Suppressor macrophage treated with lipopolysaccharide for 4 hours (primary cell): Measurements from ENCODE around the gene ESPN.
"Not testable (repeated sequence)": the region's sequence is repeated elsewhere in the genome, so short reads cannot be mapped to it uniquely, and the experiment has no call there.

ENCODE experiments used
- DNase-seq: peaks from one replicate; pipeline ENCODE4 v3.0.0-alpha.2; 2020

Gene ESPN

GRCh38 chr1:6448749-6449631, 24.4 kb downstream of the ESPN start:
- no peak for DNase-seq

DNA sequence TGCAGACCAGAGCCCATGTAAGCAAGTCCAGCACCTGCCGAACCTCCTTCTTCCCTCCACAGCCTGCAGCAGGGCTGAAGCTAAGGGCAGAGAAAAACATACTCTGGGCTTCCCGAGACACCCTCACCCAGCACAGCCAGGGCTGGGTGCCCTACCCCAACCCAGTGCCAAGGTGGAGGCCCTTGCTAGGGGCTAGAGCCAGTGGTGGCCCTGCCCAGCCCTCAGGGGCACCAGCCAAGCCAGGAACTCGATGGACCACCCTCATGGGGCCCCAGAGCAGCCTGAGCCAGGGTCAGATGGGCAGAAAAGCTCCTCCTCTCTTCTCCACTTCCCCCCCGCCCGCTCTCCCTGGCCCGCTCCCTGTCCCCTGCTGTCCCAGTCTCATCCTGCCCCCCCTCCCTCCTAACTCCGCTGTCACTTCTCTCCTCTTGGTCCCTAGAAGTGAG, 25.5 kb downstream of the ESPN start:
- no peak for DNase-seq

- DNase-seq = not testable (repeated sequence)
Measured at GRCh38 chr1:6450486-6450885, 25.9 kb downstream of the ESPN start.

DNA sequence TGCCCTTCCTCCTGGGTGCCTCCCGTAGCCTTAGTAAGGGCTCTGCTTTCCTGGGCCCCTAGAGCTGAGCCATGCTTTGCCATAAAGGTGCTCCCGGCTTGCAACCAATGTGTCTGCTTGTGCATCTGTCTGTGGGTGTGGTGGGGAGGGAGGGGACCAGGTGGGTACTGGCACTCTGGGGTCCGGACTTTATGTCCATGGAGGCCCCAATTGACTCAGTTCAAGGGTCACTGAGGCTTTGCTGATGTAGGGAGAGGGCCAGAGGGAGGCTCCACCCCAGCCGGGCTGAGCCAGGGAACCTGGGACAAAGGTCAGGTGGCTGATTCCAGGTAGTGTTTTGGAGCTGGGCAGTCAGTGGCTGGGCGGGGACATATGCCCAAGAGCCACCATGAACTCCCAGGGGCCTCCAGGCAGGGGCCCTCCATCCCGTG, 26.4 kb downstream of the ESPN start:
- no peak for DNase-seq

- not testable (repeated sequence) for DNase-seq
Measured at GRCh38 chr1:6453895-6454855, 29.6 kb downstream of the ESPN start.

- no peak for DNase-seq
Measured at GRCh38 chr1:6454856-6455751, 30.5 kb downstream of the ESPN start.

GRCh38 chr1:6455752-6456520, 31.4 kb downstream of the ESPN start:
- not testable (repeated sequence) for DNase-seq

GRCh38 chr1:6456800-6457466, 32.4 kb downstream of the ESPN start:
- no peak for DNase-seq

DNA sequence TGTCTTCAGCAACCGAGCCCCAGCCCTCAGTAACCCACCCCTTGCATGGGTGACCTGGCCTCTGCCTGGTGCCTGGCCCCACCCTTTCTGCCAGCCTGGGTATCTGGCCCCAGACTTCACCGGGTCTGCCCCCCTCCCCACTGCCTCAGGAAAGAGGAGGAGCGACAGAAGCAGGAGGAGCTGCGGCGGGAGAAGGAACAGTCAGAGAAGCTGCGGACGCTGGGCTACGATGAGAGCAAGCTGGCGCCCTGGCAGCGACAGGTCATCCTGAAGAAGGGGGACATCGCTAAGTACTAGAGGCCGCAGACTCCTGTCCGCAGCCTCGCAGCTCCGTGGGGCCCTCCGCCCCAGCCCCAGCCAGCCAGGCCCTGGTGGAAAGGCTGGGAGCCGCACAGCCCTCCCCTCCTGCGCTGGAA, 35.3 kb downstream of the ESPN start:
- no peak for DNase-seq

- DNase-seq = peak; percentile 46
Measured at GRCh38 chr1:6460301-6461050, 35.9 kb downstream of the ESPN start.

DNA sequence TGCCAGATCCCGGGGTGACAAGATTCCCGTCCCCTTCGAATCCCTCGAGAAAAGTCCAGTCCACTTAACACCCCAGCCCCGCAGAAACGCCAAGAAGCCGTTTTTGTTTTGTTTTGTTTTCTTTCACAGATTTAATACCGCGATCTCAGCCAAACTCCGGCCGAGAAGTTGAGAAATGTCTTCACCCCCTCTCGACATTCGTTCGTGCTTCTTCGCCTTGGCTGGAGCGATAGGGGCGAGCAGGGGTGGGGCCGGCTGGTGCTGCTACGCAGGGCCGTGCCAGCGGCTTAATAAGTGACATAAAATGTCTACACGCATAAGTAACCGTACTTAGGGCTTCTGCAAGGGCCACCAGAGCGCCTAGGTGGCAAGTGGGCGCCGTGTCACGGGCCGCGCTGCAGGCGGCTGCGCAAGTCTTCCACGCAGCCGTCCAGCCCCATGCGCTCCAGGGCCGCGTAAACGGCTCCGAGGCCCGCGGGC, 36.5 kb downstream of the ESPN start:
- no peak for DNase-seq

DNA sequence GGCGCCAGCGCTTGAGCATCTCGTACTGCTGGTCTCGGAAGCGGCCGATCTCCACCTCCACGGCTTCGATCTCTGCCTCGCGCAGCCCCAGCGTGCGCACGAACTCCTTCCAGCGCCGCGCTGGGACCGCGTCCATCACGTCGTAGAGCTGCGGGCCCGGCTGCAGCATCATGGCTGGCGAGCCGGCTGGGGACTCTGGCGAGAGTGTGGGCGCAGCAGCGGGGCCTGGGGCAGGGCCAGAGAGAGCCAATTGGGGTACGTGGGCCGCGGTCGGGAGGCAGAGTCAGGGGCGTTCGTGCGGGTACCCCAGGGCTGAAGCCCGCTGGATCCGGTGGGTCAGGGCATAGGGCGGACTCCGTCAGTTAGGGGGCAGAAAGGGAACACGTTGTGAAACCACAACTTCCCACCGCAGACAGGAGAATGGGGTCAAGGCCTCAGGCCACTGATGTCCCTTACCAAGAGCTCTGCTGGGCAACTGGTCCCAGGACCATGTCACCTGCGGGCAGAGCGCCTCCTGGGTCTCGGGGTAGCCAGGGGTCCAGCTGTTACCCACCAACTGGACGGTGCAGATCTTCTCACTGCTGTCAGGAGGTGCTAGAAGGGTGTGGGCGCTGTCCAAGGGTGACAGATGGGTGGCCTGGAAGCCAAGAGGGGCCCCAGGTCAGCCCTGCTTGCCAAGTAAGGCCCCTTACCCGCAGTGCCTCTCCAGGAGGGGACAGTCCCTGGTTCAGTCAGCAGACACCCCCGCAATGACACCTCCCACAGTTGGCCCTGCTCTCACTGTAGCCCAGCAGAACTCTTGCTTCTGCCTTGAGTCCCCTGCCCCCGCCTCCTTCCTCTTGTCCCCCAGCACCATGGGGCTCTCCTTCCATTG, 37.2 kb downstream of the ESPN start:
- DNase-seq = no peak

DNA sequence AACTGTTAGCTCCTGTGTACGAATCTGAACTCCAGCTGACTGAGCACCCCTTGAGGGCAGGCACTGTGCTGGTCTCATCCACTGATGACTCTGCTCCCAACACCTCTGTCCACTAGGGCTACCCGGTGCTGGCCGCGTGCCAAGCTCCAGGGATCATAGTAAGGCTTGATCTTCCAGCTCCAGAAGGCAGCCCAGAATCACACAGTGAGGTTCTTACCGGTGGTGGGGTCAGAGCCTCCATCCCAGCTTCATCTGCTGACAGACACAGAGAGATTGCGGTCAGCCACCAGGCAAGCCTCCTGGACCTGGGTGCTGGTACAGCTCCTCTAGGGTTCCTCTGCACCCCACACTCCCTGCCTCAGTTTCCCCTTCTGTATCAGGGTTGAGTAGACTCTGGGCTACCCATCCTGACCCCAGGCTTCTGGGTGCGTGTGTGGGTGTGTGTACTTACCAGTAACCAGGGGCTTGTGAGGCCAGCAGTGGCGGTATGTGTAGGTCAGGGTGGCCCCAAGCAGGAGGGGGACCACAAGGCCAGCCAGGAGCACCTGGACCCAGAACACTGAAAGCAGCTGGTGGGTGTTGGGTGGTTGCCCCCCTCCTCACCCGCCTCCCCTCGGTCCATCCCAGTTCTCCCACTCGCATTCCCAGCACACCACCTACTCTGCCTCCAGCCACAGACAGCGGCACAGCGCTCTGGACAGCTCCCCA, 38.0 kb downstream of the ESPN start:
- no peak for DNase-seq

DNA sequence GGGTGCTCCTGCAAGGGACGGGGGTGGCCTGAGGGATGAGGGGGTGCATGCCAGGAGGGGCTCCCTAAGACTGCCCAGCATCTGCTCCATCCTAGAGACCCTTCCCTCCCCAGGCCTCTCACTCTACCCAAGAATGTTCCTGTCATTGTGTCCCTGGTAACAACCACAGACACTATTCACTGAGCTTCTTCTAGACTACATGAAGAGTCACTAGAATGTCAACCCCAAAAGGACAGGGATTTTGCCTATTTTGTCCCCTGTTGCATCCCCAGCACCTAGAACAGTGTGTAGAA, 38.5 kb downstream of the ESPN start:
- DNase-seq = no peak

DNA sequence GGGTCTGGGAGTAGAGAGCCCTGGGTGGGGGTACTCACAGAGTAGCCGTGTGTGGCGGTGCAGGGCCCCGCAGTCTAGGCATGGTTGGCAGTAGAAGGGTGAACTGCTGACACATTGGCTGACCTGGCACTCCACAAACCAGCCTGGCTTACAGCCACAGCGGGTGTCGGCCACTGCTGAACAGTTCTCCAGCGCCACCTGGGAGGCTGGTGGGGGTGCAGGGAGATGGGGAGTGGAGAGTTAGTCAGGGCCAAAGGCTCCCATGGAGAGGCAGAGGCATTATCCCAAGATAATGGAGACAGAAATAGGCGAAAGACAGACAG, 39.9 kb downstream of the ESPN start:
- no peak for DNase-seq

GRCh38 chr1:6464915-6465314, 40.3 kb downstream of the ESPN start:
- no peak for DNase-seq

DNA sequence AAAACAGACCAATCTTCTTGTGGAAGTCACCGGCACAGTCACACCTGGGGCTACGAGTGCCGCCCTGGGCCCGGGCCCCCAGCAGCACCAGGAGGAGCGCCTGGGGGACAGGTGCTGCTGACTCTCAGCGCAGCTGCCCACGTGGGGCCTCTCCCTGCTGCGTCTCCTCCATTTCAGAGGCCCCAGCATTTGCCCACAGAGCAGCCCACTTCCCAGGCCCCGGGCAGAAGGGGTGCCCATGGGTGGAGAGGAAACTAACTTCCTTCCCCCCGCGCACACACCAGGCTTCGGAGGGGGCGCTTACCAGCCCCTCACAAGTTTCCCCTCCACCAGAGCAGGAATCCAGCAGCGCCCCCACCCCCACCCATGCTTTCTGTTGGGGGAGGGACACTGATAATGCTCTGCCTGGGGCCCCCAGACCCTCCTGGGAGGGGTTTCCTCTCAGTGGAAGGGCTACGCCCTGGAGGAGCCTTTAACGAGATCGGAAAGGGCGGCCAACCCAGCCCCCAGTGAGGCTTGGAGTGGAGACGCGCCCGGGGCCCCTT, 41.0 kb downstream of the ESPN start:
- DNase-seq = no peak

DNA sequence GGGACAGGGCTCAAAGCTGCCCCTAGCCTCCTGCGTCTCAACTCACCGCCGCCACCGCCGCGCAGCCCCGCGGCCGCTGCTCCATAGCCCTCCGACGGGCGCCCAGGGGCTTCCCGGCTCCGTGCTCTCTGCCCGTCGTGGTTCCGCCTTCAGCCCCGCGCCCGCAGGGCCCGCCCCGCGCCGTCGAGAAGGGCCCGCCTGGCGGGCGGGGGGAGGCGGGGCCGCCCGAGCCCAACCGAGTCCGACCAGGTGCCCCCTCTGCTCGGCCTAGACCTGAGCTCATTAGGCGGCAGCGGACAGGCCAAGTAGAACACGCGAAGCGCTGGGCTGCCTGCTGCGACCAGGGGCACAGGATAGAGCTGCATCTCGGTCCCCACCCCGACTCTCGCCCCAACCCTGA, 41.4 kb downstream of the ESPN start, which contains the start of gene TNFRSF25:
Gene TNFRSF25, minus strand, starts transcription at position 151 of the 400 bp plus-strand sequence. Its CDS starts 66 bp downstream, at position 85.
- DNase-seq = no peak
